ENCODE data around the gene ZBTB17.
"Not testable (repeated sequence)": the region's sequence is repeated elsewhere in the genome, so short reads cannot be mapped to it uniquely, and the experiment has no call there.

Gene ZBTB17

GRCh38 chr1:15934211-15935055 lies 41.5 kb downstream of the ZBTB17 start:
- DNase-seq, result no peak

GRCh38 chr1:15933684-15934083 lies 42.2 kb downstream of the ZBTB17 start:
- DNase-seq, result no peak

GRCh38 chr1:15932612-15933011 lies 43.3 kb downstream of the ZBTB17 start:
- no peak for DNase-seq

- no peak for DNase-seq
Observed at GRCh38 chr1:15931884-15932283, 44.0 kb downstream of the ZBTB17 start.

DNA sequence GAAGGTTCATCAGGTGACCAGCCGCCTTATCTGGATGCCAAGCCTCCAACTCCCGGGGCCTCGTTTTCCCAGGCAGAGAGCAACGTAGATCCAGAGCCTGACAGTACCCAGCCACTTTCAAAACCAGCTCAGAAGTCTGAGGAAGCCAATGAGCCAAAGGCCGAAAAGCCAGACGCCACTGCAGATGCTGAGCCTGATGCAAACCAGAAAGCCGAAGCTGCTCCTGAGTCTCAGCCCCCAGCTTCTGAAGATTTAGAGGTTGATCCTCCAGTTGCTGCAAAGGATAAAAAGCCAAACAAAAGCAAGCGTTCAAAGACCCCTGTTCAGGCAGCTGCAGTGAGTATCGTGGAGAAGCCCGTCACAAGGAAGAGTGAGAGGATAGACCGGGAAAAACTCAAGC lies 44.5 kb downstream of the ZBTB17 start:
- no peak for DNase-seq

DNA sequence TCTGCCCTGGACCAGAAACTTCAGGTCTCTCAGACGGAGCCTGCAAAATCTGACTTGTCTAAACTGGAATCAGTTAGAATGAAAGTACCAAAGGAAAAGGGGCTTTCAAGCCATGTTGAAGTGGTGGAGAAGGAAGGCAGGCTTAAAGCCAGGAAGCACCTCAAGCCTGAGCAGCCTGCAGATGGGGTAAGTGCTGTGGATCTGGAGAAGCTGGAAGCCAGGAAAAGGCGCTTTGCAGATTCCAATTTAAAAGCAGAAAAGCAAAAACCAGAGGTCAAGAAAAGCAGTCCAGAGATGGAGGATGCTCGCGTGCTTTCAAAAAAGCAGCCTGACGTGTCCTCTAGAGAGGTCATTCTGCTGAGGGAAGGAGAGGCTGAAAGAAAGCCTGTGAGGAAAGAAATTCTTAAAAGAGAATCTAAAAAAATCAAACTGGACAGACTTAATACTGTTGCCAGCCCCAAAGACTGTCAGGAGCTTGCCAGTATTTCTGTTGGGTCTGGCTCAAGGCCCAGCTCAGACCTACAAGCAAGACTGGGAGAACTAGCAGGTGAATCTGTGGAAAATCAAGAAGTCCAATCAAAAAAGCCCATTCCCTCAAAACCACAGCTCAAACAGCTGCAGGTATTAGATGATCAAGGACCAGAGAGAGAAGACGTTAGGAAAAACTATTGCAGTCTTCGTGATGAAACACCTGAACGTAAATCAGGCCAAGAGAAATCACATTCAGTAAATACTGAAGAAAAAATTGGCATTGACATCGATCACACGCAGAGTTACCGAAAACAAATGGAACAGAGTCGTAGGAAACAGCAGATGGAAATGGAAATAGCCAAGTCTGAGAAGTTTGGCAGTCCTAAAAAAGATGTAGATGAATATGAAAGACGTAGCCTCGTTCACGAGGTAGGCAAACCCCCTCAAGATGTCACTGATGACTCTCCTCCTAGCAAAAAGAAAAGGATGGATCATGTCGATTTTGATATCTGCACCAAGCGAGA lies 46.6 kb downstream of the ZBTB17 start:
- no peak for DNase-seq

- DNase-seq, result not testable (repeated sequence)
Observed at GRCh38 chr1:15926448-15926847, 49.5 kb downstream of the ZBTB17 start.

DNA sequence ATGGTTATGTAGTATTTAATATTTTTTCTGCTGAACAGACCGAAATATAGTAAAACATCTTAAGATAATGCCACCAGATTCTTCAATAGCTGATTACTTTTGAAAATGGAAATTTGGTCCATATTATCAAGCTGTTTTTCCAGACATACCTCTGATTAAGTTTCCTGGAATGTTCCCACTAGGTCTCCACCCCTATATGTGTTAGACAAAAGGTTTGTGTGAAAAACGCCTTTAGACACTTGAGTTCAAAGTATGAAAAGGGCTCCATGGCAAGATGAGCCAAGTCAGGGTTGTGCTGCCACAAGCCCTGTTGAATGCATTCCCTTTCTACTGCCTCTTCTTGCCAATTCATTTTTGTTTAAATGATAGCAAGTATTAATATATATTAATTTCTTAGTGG lies 52.7 kb downstream of the ZBTB17 start:
- peak; percentile 75 for DNase-seq

DNA sequence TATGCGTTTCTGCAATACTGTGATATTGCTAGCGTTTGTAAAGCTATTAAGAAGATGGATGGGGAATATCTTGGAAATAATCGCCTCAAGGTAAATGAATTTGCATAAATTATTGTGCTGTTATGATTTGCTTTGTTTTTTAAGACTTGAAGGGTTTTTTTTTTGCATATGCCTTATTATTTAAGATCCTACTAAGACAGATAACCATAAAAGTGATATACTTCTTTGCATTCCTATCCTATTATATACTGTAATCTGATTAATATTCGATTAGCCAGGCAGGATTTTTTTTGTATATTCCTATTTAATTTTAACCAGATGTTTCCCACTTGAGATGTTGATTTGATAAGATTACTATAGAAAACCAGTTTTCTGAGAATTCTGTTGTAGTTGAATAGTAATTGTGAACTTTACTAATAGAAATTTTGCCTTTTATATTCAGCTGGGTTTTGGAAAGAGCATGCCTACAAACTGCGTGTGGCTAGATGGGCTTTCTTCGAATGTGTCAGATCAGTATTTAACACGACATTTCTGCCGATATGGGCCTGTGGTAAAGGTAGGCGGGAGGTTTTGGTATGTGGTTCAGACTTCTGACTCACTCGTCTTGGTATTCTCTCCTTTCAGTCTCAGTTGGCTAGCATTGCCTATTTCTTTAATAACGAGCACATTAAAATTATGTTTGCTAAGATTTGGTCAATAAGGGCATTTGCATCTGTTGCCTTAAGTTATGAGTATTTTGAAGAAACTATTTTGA lies 56.8 kb downstream of the ZBTB17 start:
- peak; percentile 87 for DNase-seq

DNA sequence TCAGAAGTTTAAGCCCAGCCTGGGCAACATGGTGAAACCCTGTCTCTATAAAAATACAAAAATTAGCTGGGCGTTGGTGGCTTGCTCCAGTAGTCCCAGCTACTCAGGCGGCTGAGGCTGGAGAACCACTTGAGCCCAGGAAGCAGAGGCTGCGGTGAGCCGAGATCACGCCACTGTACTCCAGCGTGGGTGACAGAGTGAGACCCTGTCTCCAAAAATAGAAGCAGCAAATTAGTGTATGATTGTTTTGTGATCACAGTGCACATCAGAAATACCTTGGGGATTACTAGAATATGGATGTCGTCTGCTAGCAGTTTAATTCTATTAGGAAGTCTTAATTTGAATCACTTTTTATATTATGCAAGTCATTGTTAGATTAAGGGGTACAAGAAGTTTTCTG lies 59.0 kb downstream of the ZBTB17 start:
- no peak for DNase-seq

DNA sequence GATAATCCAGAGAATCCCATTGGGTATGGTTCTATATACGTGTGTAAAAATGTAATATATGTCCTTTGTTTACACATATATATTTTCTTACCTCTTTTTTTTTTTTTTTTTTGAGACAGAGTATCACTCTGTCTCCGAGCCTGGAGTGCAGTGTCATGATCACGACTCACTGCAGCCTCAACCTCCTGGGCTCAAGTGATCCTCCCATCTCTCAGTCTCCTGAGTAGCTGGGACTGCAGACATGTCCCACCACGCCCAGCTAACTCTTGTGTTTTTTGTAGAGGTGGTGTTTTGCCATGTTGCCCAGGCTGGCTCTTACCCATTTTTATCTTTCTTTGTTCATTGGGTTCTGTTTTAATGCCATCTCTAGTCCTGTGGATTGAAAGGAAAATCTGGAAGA lies 59.5 kb downstream of the ZBTB17 start:
- peak; percentile 16 for DNase-seq

DNA sequence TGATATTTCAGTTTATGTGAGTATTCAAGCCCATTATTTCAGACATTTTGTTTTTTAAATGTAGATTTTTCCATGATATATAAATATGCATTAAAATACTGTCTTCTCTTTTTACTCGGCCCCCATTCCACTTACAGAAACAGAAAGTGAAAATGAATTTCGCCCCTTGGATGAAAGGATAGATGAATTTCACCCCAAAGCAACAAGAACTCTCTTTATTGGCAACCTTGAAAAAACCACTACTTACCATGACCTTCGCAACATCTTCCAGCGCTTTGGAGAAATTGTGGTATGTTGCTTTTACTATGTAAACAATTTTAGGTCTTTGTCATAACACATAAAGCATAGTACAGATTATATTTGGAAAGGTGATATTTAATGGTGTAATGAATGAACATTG lies 59.9 kb downstream of the ZBTB17 start:
- no peak for DNase-seq

DNA sequence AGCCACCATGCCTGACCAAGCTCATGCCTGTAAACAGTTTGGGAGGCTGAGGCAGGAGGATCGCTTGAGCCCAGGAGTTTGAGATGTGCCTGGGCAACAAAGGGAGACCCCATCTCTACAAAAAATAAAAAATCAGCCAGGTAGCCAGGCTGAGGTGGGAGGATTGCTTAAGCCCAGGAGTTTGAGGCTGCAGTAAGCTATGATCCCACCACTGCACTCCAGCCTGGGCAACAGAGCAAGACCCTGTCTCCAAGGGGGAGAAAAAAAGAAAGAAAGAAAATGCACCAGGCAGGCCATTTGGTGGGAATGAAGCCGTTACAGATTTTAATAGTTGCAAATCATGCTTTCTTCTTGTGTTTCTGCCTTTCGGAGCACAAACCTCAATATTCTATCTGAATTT lies 62.3 kb downstream of the ZBTB17 start:
- DNase-seq, result not testable (repeated sequence)

DNA sequence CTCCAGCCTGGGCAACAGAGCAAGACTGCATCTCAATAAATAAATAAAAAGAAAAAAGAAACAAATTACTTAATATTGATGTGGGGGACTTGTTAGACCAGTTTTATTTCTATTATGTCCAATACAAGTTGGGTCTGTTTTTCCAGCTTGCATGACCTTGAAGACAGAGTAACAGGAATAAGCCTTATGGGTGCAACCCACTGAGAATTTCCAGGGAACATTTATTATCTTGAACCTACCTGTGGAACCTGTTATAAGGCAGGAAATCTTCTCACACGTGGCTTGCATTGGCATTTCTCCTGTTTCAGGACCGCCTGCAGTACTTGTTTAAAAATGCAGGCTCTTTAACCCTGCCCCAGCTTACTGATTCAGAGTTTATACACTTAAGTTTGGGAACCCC lies 64.0 kb downstream of the ZBTB17 start:
- DNase-seq, result no peak

DNA sequence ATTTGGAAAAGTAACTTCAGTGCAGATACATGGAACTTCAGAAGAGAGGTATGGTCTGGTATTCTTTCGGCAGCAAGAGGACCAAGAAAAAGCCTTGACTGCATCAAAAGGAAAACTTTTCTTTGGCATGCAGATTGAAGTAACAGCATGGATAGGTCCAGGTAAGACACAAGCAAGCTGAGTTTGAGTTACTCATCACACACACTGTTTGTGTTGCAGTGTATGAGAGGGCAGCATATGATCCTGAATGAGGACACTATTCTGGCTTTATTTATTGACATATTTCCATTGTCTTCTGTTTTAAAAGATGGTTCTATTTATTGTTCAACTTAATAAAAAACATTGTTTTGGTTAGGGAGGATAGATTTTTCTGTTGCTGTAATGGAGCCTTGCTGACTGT lies 64.8 kb downstream of the ZBTB17 start:
- DNase-seq, result no peak

GRCh38 chr1:15908597-15908996 lies 67.3 kb downstream of the ZBTB17 start:
- DNase-seq, result no peak

GRCh38 chr1:15902882-15903281 lies 73.0 kb downstream of the ZBTB17 start:
- peak; percentile 57 for DNase-seq

DNA sequence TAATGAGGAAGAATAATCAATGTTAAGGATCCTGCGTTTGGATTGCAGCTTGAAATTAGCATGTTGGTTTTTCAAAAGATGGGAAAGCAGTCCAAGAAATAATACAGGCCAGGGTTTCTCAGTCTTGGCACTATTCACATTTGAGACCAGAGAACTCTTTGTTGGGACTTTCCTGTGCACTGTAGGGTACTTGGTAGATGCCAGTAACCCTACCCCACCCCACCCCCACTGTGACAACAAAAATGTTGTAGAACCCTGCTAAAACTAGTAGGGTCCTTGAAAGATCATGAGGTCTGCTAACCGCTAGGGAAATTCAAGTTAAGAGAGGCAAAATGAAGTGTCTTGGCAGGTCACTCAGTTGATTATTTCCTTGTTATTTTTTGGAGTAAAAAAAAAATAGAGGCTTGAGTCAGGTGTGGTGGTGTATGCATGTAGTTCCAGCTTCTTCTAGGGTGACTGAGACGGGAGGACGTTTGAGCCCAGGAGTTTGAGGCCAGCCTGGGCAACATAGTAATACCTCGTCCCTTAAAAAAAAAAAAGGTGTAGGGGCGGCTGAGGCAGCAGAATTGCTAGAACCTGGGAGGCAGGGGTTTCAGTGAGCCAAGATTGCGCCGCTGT lies 75.1 kb downstream of the ZBTB17 start:
- no peak for DNase-seq

GRCh38 chr1:15899266-15899665 lies 76.6 kb downstream of the ZBTB17 start:
- DNase-seq, result no peak

DNA sequence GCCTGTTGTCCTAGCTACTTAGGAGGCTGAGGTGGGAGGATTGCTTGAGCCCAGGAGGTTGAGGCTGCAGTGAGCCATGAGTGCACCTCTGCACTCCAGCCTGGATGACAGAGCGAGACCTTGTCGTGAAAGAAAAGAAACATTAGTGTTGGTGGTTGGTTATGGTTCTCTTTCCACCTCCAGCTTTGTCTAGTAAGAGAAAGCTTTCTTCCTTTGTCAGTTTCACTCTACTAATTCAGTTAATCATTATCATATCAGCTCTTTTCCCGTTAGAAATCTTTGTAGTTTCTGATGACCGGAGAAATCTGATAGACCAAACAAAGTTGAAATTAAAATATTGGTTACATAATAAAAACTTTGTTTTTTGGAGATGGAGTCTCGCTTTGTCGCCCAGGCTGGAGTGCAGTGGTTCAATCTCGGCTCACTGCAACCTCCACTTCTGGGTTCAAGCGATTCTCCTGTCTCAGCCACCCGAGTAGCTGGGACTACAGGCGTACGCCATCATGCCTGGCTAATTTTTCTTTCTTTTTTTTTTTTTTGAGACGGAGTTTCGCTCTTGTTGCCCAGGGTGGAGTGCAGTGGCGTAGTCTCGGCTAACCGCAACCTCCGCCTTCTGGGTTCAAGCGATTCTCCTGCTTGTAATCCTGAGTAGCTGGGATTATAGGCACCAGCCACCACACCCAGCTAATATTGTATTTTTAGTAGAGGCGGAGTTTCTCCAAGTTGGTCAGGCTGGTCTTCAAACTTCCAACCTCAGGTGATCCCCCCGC lies 78.9 kb downstream of the ZBTB17 start:
- DNase-seq, result not testable (repeated sequence)

DNA sequence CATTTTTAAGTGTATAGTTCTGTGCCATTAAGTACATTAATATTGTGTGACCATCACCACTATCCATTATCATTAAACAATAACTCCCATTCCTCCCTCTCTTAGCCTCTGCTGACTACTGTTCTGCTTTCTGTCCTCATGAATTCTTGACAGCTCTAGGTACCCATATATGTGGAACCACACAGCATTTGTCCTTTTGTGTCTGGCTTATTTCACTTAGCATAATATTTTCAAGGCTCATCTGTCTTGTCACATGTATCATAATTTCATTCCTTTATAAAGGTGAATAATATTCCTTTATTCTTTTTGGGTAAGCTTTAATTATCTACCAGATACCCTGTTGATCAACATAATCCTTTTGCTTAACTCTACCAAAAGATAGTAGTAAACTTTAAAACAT lies 80.7 kb downstream of the ZBTB17 start:
- no peak for DNase-seq

All from NCI-H226 (cell line).